ENCODE measurements around the gene NEURL1B.
A peak's percentile ranks its signal among the peaks of the same experiment; 100 is the strongest.

Gene NEURL1B

GRCh38 chr5:172713113-172713808 lies 72.2 kb downstream of the NEURL1B start:
- H3K4me3 ChIP-seq (ENCODE audit: low read depth, low read length): no peak overlapping the region
- DNase-seq (ENCODE audit: low read depth): no peak
- peak; percentile 81 for TF ChIP-seq CTCF (IDR thresholded peaks at IDR 0.05; ENCODE audit: low read depth, low read length, missing control alignments)
- in situ Hi-C loops (cut with HindIII; ENCODE audit: low sequenced_read_pairs): no loop called here

- no peak for TF ChIP-seq CTCF (IDR thresholded peaks at IDR 0.05; ENCODE audit: low read depth, low read length, missing control alignments)
- DNase-seq (ENCODE audit: low read depth): no peak
- H3K4me3 ChIP-seq (ENCODE audit: low read depth, low read length): no peak overlapping the region
- in situ Hi-C loops (cut with HindIII; ENCODE audit: low sequenced_read_pairs): no loop called here
Measured at GRCh38 chr5:172713809-172714490, 72.9 kb downstream of the NEURL1B start.

GRCh38 chr5:172714491-172715420 lies 73.7 kb downstream of the NEURL1B start:
- H3K4me3 ChIP-seq (ENCODE audit: low read depth, low read length): no peak overlapping the region
- TF ChIP-seq CTCF (IDR thresholded peaks at IDR 0.05; ENCODE audit: low read depth, low read length, missing control alignments): peak; percentile 96
- DNase-seq (ENCODE audit: low read depth): peak; percentile 23
- in situ Hi-C loops (cut with HindIII; ENCODE audit: low sequenced_read_pairs): no loop called here

GRCh38 chr5:172715421-172715780 lies 74.3 kb downstream of the NEURL1B start:
- no peak for TF ChIP-seq CTCF (IDR thresholded peaks at IDR 0.05; ENCODE audit: low read depth, low read length, missing control alignments)
- in situ Hi-C loops (cut with HindIII; ENCODE audit: low sequenced_read_pairs): no loop called here
- DNase-seq (ENCODE audit: low read depth): no peak
- H3K4me3 ChIP-seq (ENCODE audit: low read depth, low read length): no peak overlapping the region

GRCh38 chr5:172715931-172716682 lies 75.0 kb downstream of the NEURL1B start:
- in situ Hi-C loops (cut with HindIII; ENCODE audit: low sequenced_read_pairs): no loop called here
- H3K4me3 ChIP-seq (ENCODE audit: low read depth, low read length): no peak overlapping the region
- no peak for DNase-seq (ENCODE audit: low read depth)
- TF ChIP-seq CTCF (IDR thresholded peaks at IDR 0.05; ENCODE audit: low read depth, low read length, missing control alignments): no peak
